Measurements from ENCODE around the gene ELMO1. TPM values are rescaled to one million over a fixed set of nuclear protein-coding genes. Genes with fewer than 3 reads are reported as not detected.

Gene ELMO1
- total RNA-seq, 2 donors from 2014 or later: 66.0 to 72.2 TPM

- no peaks in the 10 kb centered on the region for H3K9me3 ChIP-seq
- H3K27me3 ChIP-seq (replicated peaks; ENCODE audit: insufficient read depth): no peaks in the 10 kb centered on the region
- ATAC-seq (ENCODE audit: insufficient number of reproducible peaks, low FRiP score, low read depth) (no peak), DNase-seq (ENCODE audit: low spot score) (no peak)
- H3K4me1 ChIP-seq (ENCODE audit: control insufficient read depth in 1 of 2, low read depth in 2 of 2): no peaks in the 10 kb centered on the region
- H3K36me3 ChIP-seq: no peaks in the 10 kb centered on the region
- no peak for TF ChIP-seq CTCF (IDR thresholded peaks at IDR 0.05)
- no peak overlapping the region for H3K4me3 ChIP-seq
- H3K27ac ChIP-seq: no peak overlapping the region
Measured at GRCh38 chr7:37076668-37077067, 372.0 kb downstream of the ELMO1 start.

GRCh38 chr7:37074370-37074769 lies 374.3 kb downstream of the ELMO1 start:
- no peak overlapping the region for H3K27ac ChIP-seq
- DNase-seq (ENCODE audit: low spot score): no peak
- ATAC-seq (ENCODE audit: insufficient number of reproducible peaks, low FRiP score, low read depth): no peak
- H3K4me1 ChIP-seq (ENCODE audit: control insufficient read depth in 1 of 2, low read depth in 2 of 2): no peaks in the 10 kb centered on the region
- TF ChIP-seq CTCF (IDR thresholded peaks at IDR 0.05): no peak
- H3K27me3 ChIP-seq (replicated peaks; ENCODE audit: insufficient read depth): no peaks in the 10 kb centered on the region
- H3K4me3 ChIP-seq: no peak overlapping the region
- H3K9me3 ChIP-seq: no peaks in the 10 kb centered on the region
- H3K36me3 ChIP-seq: no peaks in the 10 kb centered on the region

GRCh38 chr7:37071124-37071523 lies 377.5 kb downstream of the ELMO1 start:
- H3K4me1 ChIP-seq (ENCODE audit: control insufficient read depth in 1 of 2, low read depth in 2 of 2): no peaks in the 10 kb centered on the region
- H3K27ac ChIP-seq: no peak overlapping the region
- H3K4me3 ChIP-seq: no peak overlapping the region
- H3K27me3 ChIP-seq (replicated peaks; ENCODE audit: insufficient read depth): no peaks in the 10 kb centered on the region
- DNase-seq (ENCODE audit: low spot score) (no peak), ATAC-seq (ENCODE audit: insufficient number of reproducible peaks, low FRiP score, low read depth) (no peak)
- no peaks in the 10 kb centered on the region for H3K36me3 ChIP-seq
- no peaks in the 10 kb centered on the region for H3K9me3 ChIP-seq
- TF ChIP-seq CTCF (IDR thresholded peaks at IDR 0.05): no peak

GRCh38 chr7:37070471-37070870 lies 378.2 kb downstream of the ELMO1 start:
- no peaks in the 10 kb centered on the region for H3K27me3 ChIP-seq (replicated peaks; ENCODE audit: insufficient read depth)
- H3K27ac ChIP-seq: no peak overlapping the region
- ATAC-seq (ENCODE audit: insufficient number of reproducible peaks, low FRiP score, low read depth): no peak
- H3K4me3 ChIP-seq: no peak overlapping the region
- no peaks in the 10 kb centered on the region for H3K9me3 ChIP-seq
- no peaks in the 10 kb centered on the region for H3K4me1 ChIP-seq (ENCODE audit: control insufficient read depth in 1 of 2, low read depth in 2 of 2)
- H3K36me3 ChIP-seq: no peaks in the 10 kb centered on the region
- no peak for TF ChIP-seq CTCF (IDR thresholded peaks at IDR 0.05)
- no peak for DNase-seq (ENCODE audit: low spot score)

GRCh38 chr7:37070031-37070430 lies 378.6 kb downstream of the ELMO1 start:
- no peak overlapping the region for H3K4me3 ChIP-seq
- no peak overlapping the region for H3K27ac ChIP-seq
- H3K36me3 ChIP-seq: no peaks in the 10 kb centered on the region
- no peaks in the 10 kb centered on the region for H3K4me1 ChIP-seq (ENCODE audit: control insufficient read depth in 1 of 2, low read depth in 2 of 2)
- no peaks in the 10 kb centered on the region for H3K9me3 ChIP-seq
- no peaks in the 10 kb centered on the region for H3K27me3 ChIP-seq (replicated peaks; ENCODE audit: insufficient read depth)
- TF ChIP-seq CTCF (IDR thresholded peaks at IDR 0.05): no peak
- ATAC-seq (ENCODE audit: insufficient number of reproducible peaks, low FRiP score, low read depth) (no peak), DNase-seq (ENCODE audit: low spot score) (no peak)

All from thoracic aorta (tissue), 2 donors.